ENCODE results near the gene DNAH17.

Gene DNAH17

DNA sequence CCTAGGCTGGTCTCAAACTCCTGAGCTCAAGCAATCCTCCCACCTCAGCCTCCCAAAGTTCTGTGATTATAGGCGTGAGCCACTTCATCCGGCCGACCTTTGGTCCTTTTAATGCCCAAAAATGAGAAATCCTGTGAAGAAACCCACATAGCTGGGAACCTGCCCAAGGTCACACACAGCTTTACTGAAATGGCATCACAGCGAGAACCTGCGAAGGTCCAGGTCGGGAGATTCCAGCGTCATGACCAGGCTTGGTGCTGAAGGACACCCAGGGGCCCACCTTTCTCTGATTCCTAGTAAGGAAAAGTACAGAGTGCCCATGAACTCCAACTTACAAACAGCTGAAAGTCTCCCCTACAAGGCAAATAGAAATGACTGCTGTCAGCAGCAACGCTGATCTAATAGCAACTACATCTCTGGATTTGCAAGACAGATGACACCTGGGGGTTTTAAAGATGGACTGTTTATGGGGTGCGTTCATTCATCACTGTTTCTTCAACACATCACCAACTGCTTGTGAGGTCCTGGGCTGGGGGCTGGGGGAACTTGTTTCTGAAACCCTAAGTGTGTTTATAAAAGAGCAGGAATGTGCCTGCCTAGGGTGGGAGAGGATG, 24.5 kb upstream of the DNAH17 start:
- Mint-ChIP-seq H3K9me3 (no peaks in the 10 kb centered on the region), H3K36me3 (ENCODE audit: low read depth) (no peaks in the 10 kb centered on the region), H3K4me1 (peaks cover 32% of the 10 kb centered on the region), H3K27ac (no peak overlapping the region), H3K4me3 (no peak overlapping the region), H3K27me3 (ENCODE audit: low read depth) (peaks cover 9% of the 10 kb centered on the region)
- TF ChIP-seq, protein P1, sequence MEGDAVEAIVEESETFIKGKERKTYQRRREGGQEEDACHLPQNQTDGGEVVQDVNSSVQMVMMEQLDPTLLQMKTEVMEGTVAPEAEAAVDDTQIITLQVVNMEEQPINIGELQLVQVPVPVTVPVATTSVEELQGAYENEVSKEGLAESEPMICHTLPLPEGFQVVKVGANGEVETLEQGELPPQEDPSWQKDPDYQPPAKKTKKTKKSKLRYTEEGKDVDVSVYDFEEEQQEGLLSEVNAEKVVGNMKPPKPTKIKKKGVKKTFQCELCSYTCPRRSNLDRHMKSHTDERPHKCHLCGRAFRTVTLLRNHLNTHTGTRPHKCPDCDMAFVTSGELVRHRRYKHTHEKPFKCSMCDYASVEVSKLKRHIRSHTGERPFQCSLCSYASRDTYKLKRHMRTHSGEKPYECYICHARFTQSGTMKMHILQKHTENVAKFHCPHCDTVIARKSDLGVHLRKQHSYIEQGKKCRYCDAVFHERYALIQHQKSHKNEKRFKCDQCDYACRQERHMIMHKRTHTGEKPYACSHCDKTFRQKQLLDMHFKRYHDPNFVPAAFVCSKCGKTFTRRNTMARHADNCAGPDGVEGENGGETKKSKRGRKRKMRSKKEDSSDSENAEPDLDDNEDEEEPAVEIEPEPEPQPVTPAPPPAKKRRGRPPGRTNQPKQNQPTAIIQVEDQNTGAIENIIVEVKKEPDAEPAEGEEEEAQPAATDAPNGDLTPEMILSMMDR (IDR thresholded peaks at IDR 0.05; ENCODE audit: unreplicated experiment in 3 of 3) = no peak

DNA sequence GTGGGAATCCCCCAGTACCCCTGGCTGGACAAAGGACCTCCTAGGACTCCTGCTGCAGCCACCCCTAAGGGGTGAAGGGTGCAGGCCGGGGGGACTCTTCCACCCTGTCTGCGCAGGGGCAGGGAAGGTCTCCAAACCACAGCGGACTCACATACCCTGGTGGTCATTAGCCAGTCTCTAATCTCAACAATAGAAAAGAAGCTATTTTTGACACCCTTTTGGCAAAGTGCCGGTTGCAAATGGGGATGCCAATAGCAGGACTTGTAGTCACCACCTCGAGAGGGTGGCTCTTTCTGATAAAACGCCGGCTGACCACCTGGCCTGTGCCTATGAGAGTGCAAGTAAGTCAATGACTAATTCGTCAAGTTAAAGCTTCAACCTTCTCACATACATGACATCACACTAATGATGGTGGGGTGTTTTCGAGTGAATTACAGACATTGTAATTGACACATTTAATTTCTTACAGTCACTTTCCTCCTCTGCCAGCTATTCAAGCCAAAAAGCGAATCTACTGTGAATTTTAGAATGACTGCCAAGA, 23.1 kb upstream of the DNAH17 start:
- H3K9me3 Mint-ChIP-seq = no peaks in the 10 kb centered on the region
- peak overlapping the region in 2 of 3 experiments; percentile 3 to 14 for H3K27ac Mint-ChIP-seq
- no peaks in the 10 kb centered on the region for H3K36me3 Mint-ChIP-seq (ENCODE audit: low read depth)
- no peak overlapping the region for H3K4me3 Mint-ChIP-seq
- peaks cover 9% of the 10 kb centered on the region for H3K27me3 Mint-ChIP-seq (ENCODE audit: low read depth)
- peaks cover 32% of the 10 kb centered on the region for H3K4me1 Mint-ChIP-seq
- TF ChIP-seq, protein P1 (IDR thresholded peaks at IDR 0.05; ENCODE audit: unreplicated experiment in 3 of 3) = no peak

DNA sequence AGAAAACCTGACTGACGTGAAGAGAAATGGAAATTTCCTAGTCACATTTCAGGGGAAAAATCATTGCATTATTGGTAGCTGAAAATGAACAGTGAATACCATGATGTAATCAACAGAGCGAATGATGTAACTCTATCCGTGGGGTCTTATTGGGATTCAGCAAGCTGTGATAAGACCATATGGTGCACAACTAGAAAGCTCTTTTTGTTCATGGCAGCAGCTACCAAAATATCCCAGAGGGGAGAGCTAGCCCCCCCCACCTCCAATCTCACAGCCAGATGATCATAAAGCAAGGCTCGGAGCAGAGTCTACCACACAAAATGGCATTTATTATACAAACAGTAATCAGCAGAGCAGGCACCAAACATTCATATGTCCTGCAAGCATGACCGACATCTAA, 22.2 kb upstream of the DNAH17 start:
- H3K36me3 Mint-ChIP-seq (ENCODE audit: low read depth) = no peaks in the 10 kb centered on the region
- TF ChIP-seq, protein P1 (IDR thresholded peaks at IDR 0.05; ENCODE audit: unreplicated experiment in 3 of 3) = no peak
- no peak overlapping the region for H3K4me3 Mint-ChIP-seq
- H3K27me3 Mint-ChIP-seq (ENCODE audit: low read depth) = peaks cover 9% of the 10 kb centered on the region
- no peaks in the 10 kb centered on the region for H3K9me3 Mint-ChIP-seq
- peak overlapping the region; percentile 43 to 75 (median 54) for H3K27ac Mint-ChIP-seq
- H3K4me1 Mint-ChIP-seq = peaks cover 32% of the 10 kb centered on the region

DNA sequence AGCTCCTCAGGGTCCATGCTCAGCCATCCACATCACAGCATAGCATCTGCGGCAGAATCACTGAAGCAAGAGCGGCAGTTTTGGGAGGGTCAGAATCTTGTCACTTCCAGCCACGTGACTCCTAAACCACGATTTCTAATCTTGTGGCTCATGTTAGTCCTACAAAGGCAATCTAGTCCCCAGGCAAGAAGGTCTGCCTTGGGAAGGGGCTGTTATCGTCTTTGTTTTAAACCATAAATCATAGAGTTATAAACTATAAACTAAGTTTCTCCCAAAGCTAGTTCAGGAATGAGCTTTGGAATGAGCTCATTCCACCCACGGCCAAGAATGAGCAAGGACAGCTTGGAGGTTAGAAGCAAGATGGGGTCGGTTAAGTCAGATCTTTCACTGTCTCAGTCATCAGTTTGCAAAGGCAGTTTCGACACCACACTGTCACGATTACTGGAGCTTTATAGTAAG, 20.8 kb upstream of the DNAH17 start:
- TF ChIP-seq, protein P1 (IDR thresholded peaks at IDR 0.05; ENCODE audit: unreplicated experiment in 3 of 3) = no peak
- peak overlapping the region in 2 of 3 experiments; percentile 19 to 70 for H3K27ac Mint-ChIP-seq
- no peak overlapping the region for H3K4me3 Mint-ChIP-seq
- peaks cover 32% of the 10 kb centered on the region for H3K4me1 Mint-ChIP-seq
- peaks cover 9% of the 10 kb centered on the region for H3K27me3 Mint-ChIP-seq (ENCODE audit: low read depth)
- H3K36me3 Mint-ChIP-seq (ENCODE audit: low read depth) = no peaks in the 10 kb centered on the region
- H3K9me3 Mint-ChIP-seq = no peaks in the 10 kb centered on the region

DNA sequence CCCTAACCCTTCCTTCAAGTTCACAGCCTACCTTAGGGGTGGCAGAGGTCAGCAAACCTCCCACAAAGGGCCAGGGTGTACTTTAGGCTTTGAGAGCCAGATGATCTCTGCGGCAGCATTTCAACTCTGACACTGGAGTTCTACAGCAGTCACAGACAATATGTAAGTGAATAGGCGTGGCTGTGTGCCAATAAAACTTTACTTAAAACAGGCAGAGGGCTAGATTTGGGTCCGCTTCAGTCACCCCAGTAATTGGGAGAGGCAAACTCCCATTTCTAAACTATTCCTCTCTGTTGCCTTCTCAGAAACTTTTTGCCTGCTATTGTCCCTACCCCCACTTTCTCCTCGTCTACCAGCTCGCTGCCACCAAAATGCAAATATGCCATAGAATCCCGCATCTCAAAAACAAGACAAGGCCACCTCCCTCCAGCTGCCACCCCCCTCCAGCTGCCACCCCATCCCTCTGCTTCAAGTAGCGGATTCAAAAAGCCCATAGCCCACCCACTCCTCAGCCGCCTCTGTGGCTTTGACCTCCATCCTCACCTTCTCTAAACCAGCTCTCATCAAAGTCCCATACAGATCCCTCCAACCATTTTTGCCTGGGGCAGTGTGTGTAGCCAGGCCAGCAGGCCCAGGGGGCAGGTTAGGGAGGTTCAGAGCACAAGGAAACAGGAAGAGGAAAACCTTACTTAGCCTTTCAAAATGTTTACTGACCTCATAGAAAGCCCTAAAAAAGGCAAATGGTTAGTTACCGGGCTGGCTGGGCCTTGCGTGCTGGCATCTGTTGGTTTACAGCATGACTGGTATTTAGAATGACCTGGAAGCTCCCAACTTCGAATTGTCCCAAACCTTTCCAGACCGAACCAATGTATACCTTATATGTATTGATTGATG, 19.9 kb upstream of the DNAH17 start:
- TF ChIP-seq, protein P1 (IDR thresholded peaks at IDR 0.05; ENCODE audit: unreplicated experiment in 3 of 3) = no peak
- H3K4me3 Mint-ChIP-seq = no peak overlapping the region
- H3K9me3 Mint-ChIP-seq = no peaks in the 10 kb centered on the region
- H3K27ac Mint-ChIP-seq = peak overlapping the region in 1 of 3 experiments; percentile 19
- peaks cover 14% of the 10 kb centered on the region for H3K27me3 Mint-ChIP-seq (ENCODE audit: low read depth)
- no peaks in the 10 kb centered on the region for H3K36me3 Mint-ChIP-seq (ENCODE audit: low read depth)
- H3K4me1 Mint-ChIP-seq = peaks cover 32% of the 10 kb centered on the region
